Activated effector memory CD4-positive, alpha-beta T cell treated with Interleukin-2 at 50 U/mL for 16 hours (primary cell): Measurements from ENCODE around the gene DEPDC4.
"Not testable (repeated sequence)": the region's sequence is repeated elsewhere in the genome, so short reads cannot be mapped to it uniquely, and the experiment has no call there.

Experiments used
- DNase-seq: peaks from one replicate; pipeline ENCODE4 v3.0.0-alpha.2; 2020

DEPDC4 gene

DNA sequence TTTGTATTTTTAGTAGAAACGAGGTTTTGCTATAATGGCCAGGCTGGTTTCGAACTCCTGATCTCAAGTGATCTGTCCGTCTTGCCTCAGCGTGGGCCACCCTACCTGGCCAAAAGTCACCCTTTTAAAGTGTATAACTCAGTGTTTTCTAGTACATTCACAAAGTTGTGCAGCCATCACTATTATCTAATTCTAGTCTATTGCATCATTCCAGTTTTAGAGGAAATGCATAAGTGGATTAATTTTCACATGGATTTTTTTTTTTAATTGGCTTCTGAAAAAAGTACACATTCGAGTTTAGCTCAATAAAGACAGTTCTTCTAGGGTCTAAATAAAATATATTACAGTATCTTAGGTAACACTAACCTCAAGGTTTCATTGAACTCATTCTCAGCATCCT lies 3.7 kb downstream of the DEPDC4 start:
- DNase-seq, result no peak

DNA sequence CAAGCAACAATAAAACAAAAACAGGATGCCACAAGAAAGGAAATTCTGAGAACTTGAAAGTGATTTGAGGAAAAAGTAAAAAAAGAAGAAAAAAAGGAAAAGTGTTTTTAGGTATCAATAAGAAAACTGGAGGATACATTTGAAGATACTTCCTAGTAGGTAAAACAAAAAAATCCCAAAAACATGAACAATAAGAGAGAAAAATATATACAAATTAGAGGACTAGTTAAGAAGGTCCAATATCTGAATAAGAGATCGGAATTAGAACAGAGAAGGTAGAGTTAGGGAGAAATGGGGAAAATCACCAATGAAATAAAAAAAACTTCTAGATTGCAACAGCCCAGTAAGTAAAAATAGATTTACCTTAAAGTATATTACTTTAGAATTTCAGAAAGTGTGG lies 8.8 kb downstream of the DEPDC4 start:
- DNase-seq, result no peak

DNA sequence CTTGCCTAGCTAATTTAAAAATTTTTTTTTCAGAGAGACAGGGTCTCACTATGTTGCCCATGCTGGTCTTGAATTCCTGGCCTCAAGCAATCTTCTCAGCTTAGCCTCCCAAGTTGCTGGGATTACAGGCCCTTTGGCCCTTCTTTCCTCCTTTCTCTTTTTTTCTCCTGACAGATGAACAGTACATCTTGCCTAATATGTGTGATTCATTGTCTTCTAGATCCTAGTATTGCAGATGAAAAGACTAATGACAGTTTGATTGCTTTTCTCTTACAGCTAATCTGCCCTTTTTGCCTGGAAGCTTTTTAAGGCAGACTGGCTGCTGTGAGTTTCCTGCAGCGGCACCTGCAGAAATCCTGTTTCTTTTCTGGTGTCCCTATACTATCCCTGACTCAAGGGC lies 12.0 kb downstream of the DEPDC4 start:
- no peak for DNase-seq

DNA sequence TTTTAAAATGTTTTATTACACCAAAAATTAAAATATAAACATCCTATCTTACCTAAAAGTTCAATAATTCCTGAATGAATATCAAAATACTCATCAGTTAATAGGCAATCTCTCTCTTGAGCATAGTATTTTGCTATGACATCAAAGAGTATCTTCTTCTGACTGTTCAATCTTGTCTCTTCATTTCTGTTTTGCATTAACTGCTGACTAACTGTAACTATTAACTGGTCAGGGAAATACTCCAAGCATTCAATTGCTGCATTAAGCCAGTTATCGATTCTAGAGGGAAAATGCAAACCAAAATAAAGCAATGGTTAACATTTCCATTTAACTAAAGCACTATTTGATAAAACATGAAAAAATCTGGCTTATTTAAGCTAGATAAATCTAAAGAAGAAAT lies 13.4 kb downstream of the DEPDC4 start:
- no peak for DNase-seq

DNA sequence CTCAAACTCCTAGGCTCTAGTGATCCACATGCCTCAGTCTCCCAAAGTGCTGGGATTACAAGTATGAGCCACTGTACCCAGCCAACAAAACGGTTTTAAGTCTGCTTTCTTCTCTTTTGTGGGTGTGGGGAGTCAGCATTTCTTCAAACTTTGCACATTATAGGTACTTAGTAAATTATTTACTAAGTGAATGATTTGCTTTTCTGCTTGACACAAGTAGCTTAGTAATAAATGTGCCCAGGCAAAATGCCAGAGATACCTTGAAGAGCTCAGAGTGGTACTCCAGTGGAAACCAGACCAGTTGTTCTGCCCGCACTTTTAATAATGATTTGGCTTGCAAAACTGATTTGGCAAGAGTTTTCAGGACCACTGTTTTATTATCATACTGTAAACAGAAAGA lies 15.0 kb downstream of the DEPDC4 start:
- DNase-seq, result no peak

DNA sequence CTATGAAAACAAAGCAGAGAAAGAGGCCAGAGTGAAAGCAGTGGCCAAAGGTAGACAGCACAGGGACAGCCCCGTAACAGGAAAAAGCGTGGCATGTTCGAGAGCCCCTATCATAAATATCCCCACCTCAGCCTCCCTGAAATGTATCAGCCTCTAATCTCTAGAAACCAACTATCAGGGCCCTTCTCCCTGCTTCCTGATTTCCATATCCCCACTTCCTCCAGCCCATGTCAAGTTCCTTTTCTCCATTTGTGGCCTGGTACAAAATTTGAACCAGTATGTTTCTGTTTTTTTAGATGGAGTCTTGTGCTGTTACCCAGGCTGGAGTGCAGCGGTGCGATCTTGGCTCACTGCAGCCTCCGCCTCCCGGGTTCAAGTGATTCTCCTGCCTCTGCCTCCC lies 16.9 kb downstream of the DEPDC4 start:
- no peak for DNase-seq

DNA sequence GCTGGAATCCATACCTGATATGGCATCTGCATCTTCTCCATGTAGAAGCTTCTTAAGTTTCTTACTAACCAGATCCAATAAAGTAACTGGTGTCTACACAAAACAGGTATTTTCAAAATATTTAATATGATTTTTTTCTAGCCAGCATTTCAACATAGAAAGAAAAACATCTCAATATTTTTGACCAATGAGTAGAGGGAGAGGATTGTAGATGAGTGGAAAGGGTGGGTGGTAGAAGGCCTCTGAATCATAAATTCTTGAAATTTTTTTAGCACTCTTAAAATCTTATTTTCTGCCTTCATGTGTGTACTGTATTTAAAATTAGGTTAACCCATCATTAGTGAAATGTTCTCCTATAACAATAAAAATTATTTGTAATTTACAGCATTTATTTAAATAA lies 18.0 kb downstream of the DEPDC4 start:
- DNase-seq, result no peak

DNA sequence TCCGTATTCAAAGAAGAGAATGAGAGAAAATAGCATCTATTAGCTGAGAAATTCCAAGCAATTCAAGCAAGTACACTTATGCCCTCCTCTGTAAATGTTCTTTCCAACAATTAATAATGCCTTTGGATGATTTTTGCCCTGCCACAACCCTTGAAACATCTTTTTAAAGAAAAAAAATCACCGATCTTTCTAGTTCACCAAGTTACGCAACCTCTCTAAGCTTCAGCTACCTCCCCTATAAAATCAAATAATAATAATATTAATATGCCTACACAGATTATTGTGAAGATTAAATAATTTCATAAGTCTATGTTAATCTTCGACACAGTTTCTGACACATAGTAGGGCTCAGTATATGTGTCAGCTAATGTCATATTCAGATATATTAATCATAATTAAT lies 19.1 kb downstream of the DEPDC4 start:
- DNase-seq, result no peak

DNA sequence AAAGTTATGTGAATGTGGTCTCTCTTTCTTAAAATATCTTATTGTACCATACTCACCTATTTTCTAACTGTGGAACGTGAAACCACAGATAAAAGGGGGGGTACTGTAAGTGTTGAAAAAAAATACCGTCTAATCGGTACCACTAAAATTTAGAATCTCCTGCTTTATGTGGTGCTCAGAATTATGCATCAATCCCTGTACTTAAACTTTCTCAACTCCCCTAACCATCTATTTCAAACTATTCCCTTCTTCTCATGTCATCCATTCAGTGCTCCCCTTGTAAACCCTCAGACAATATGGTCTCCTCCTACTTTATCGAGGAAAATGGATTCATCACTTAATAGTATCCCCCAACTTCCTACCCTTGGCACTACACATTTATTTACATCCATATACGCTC lies 23.7 kb downstream of the DEPDC4 start:
- no peak for DNase-seq

DNA sequence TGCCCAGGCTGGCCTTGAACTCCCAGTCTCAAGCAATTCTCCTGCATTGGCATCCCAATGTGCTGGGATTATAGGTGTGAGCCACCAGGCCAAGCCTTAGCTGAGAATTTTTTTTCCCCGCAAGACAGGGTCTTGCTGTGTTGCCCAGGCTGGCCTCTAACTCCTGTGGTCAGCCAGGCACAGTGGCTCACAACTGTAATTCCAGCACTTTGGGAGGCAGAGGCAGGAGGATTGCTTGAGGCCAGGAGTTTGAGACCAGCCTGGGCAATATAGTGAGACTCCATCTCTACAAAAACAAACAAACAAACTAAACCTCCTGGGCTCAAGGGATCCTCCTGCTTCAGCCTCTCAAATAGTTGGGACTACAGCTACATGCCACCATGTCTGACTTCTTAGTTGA lies 27.3 kb downstream of the DEPDC4 start:
- DNase-seq, result no peak

DNA sequence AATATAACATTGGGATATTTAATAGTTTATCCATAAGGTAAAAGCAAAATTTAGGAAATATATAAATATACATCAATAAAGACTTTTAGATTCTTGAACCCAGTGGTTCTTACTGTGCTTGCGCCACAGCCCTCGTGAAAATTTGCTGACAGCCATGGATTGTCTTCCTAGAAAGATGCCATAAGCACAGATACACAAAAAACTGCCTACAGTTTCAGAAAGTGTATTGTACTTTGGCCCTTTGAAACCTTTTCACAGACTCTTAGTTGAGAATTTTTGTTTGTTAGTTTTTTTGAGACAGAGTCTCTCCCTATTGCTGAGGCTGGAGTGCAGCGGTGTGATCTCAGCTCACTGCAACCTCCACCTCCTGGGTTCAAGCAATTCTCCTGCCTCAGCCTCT lies 28.1 kb downstream of the DEPDC4 start:
- DNase-seq, result no peak

DNA sequence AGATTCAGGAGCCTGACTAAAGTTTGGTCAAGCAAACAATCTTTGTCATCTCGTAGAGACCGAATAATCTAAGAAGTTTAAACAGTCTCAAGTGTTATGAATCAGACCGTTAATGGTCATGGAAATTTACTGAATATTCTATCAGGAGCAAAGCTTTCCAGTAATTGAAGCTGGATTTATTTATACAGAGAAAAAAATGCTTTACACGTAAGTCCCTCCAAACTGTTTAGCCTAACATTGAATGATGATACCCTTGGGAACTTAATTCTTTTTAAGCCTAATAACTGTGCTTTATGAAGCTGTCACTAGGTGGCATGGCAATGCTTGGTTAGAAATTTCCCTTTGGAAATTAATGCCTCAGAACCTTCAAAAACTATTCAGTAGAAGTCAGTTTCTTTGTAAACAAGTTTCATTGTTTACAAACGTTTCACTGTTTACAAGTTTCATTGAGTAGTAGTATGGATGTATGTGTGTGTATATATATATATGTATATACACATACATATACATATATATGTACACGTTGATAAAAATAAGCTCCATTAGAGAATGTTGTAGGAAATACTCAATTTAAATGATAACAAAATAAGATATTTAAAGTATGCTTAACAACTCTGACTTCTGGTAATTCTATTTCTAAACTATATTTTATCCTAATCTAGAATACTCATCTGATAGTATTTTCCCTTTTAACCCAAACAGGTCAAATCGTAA lies 32.1 kb downstream of the DEPDC4 start:
- no peak for DNase-seq

DNA sequence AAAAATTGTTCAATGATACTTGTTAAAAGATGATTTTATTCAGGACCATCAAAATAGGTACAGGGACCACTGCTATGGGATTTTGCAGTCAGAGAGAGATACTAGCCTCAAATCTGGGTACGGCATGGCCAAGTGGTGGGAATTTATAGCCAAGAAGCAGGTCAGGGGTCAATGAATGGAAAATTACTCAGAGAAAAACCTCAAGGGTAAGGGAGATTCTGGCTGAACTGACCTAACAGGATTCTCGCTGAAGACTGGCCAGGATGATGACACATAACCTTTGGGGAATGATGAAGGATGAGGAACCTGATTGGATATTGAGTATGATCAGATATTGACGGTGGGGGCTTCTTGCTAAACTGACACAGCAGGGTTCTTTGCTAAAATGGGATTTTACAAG lies 32.7 kb downstream of the DEPDC4 start:
- DNase-seq, result no peak

DNA sequence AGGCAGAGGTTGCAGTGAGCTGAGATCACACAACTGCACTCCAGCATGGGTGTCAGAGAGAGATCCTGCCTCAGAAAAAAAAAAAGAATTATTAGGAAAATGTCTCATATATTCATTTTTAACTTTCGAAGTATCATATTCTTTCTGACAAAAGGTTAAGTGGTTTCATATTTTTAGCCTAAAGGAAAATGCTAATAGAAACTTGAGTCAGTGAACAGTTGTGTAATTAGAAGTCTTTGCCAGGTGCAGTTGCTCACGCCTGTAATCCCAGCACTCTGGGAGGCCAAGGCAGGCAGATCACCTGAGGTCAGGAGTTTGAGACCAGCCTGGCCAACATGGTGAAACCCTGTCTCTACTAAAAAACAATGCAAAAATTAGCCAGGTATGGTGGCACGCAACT lies 35.0 kb downstream of the DEPDC4 start:
- DNase-seq, result not testable (repeated sequence)

DNA sequence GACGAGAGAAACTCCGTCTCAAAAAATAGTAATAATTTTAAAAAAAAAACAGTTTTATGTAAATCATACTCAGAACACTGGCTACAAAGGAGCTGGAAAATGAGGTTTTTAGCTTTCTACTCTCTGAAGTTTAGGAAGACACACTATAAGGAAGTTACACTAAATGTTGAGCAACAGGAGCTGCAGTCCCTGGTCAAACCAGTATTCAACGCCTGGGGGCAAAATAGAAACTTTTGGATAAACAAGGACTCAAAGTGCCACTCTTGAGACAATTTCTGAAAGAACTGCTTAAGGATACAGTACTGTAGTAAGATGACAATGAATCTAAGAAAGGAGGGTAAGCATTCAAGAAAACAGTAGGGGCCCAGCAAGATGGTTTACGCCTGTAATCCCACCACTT lies 37.0 kb downstream of the DEPDC4 start:
- no peak for DNase-seq

DNA sequence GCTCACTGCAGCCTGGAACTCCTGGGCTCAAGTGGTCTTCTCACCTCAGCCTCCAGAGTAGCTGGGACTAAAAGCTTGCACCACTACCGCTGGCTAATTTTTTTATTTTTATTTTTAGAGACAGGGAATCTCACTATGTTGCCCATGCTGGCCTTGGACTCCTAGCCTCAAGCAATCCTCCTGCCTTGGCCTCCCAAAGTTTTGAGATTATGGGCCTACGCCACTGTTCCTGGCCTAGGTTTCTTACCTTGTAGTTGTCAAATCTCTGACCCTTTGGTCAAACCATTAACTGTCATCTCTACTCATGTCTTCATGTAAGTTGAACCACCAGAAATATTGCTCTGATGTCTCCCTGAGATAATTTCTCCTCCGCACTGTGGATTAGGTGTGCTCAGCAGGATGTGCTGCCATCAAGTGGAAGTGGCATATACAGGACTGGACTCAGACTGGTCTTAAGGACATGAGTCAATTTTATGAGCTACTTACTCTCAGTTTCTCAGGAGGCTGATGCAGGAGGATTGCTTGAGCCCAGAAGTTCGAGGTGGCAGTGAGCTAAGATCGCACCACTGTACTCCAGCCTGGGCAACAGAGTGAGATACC lies 37.7 kb downstream of the DEPDC4 start:
- no peak for DNase-seq

DNA sequence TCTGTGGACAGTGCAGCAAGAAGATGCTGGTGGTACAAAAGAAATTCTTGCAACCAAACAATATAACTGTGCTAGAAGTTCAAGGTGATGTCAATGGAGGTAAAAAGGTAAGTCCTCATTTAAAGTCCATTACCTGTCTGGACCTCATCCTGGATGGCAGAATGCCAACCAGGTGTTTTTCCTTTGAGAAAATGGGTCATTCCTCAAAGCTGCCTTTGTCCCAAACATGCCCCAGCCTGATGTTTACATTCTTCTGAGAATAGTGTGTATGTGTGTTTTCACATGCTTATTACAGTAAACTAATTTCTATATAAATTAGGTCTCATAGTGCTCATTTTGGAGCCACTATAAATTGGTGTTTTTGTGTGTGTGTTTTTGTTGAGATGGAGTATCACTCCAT lies 41.4 kb downstream of the DEPDC4 start:
- DNase-seq, result no peak

DNA sequence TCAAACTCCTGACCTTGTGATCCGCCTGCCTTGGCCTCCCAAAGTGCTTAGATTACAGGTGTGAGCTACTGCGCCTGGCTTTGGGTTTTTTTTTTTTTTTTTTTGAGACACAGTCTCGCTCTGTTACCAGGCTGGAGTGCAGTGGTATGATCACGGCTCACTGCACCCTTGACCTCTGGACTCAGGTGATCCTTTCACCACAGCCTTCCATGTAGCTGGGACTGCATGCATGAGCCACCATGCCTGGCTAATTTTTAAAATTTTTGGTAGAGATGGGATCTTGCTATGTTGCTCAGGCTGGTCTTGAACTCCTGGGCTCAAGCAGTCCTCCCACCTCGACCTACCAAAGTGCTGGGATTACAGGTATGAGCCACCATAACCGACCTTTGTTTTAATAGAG lies 44.7 kb downstream of the DEPDC4 start:
- DNase-seq, result not testable (repeated sequence)

DNA sequence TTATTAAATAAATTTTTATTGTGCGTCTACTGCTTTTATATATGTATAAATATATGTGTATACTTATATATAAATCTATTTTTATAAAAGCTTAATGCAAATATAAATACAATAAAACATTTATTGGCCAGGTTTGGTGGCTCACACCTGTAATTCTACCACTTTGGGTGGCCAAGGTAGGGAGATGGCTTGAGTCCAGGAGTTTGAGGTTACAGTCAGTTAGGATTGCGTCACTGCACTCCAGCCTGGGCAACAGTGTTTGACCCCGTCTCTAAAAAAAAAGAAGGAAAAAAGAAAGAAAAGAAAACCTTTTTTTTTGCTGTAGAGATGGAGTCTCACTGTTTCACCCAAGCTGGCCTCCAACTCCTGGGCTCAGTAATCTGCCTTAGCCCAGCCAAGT lies 45.4 kb downstream of the DEPDC4 start:
- DNase-seq, result no peak

DNA sequence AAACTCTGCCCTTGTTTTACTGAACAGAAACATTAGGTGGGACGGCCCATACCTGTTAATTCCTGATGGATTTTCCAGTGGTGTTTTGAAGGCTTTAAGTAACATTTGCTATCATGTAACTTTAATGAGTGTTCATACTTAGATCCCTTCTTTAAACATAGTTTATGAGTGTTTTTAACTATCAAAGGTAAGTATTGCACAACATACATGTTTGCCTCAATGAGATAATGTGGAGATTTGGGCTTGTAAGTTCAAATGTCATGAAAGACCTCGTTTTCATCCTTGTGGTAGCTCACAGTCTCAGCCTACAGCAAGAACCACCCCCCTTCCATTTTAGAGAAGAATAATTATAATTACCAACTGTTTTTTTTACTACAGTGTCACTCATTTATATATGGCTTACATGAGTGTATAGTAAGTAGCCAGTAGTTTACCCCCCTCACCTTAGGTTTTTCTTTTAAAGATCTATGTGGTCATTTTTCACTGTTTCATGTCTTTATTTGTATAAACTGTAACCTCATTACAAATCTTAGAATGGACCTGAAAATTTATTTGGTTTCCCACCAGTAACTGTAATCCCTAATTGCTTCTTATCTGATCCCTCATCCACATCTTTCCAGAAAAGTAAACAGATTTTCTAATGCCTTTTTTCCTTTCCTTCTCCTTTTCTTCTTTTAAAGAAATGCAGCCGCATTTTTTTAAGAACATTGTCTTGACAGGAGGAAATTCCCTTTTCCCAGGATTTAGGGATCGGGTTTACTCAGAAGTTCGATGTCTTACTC lies 47.4 kb downstream of the DEPDC4 start:
- no peak for DNase-seq

DNA sequence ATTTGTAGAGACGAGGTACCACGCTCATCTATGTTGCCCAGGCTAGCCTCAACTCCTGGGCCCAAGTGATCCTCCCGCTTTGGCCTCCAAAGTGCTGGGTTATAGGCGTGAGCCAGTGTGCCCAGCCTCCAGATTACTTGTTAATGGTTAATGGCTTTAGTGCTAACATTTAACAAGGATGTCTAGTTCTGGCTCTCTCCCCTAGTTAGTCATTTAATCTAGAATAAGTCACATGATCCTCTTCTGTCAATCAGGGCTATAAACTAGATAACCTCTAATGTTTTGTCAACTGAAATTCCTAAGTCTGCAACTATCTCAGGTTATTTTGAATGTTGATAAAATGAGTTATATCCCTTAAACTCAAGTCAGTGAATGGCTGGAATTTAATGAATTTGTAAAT lies 50.5 kb downstream of the DEPDC4 start:
- no peak for DNase-seq

DNA sequence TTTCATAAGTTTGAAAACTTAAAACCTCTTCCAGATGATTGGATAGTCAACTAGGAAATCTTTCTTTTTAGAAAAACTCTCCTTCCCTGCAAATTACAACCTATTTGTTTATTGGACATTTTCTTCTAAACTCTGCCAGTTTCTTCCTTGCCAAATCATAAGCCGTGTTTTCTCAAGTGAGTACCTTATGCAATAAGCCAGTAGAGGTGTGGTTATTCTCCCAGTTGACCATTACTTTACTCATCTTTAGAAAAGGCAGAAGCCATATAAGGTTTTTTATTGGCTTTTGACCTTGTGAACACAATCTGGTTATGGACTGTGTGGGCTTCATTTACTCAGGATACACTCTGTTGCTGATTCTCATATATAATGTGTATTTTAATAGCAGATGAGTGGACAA lies 51.7 kb downstream of the DEPDC4 start:
- no peak for DNase-seq

DNA sequence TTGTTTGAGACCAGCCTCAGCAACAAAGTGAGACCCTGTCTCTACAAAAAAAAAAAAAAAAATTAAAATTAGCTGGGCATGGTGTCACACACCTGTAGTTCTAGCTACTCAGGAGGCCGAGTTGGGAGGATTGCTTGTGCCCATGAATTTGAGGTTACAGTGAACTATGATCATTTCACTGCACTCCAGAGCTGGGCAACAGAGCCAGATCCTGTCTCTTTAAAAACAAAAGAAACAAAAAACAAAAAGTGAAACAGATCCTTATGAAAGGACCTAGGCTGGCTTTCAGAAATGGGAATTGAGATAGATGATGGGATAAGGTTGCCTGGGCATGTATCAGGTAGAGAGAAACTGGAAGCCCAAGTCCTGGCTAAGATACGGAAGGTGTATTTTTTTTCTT lies 52.4 kb downstream of the DEPDC4 start:
- DNase-seq, result no peak
